Cerebellar nuclear complex (tissue), 1 donor: ENCODE data around the gene C1GALT1.
"Not testable (repeated sequence)": the region's sequence is repeated elsewhere in the genome, so short reads cannot be mapped to it uniquely, and the experiment has no call there.

Experiments used
- DNase-seq, 2 experiments: peaks; one replicate each; lab custom pipeline; 2025; lab: John Stamatoyannopoulos, UW

C1GALT1 gene

DNA sequence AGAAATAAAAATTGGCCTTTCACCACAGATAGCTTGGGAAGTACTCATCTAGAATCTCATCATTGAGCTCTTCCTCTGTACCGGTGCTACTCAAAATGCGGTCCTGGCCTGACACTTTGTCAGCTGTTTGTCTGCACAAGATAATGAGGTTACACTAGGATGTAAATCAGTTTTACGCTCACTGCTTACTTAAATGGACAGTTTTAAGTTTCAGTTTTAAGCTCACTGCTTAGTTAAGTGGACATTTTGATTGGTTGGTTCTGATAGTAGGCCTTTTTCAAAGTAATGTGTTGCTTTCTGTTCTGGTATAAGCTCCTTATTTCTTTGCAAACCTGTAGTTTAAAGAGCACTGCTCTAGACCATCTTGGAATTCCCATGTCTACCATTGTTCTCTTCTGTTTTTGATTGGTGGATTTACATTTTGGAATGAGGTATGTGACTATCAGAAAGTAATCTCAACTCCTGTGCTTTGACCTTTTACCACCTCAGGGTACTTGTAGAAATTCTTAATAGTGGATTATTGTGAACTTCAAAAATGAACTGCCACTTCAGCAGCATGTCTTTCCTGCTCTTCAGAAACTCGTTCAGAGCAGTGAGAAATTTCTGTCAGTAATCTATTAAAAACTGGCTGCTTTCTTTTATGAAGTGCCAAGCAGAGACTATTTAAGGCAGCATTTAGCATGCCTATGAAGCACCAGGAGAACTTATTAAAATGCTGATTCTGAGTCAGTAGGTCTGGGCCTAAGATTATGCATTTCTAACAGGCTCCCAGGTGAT lies 55.0 kb downstream of the C1GALT1 start:
- DNase-seq: no peak

DNA sequence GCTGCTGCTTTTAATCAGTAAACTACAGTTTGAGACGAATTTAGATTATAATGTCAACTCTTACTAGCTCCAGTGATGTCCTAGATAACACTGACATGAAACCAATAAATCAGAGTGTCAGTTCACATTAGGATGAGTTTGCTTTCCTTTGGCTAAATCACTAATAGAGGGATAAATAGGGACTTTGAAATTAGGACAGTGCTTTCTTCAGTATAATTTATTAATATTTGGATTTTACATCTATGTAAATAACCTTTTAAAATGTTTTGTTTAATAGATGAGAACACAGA lies 55.6 kb downstream of the C1GALT1 start:
- DNase-seq: no peak

DNA sequence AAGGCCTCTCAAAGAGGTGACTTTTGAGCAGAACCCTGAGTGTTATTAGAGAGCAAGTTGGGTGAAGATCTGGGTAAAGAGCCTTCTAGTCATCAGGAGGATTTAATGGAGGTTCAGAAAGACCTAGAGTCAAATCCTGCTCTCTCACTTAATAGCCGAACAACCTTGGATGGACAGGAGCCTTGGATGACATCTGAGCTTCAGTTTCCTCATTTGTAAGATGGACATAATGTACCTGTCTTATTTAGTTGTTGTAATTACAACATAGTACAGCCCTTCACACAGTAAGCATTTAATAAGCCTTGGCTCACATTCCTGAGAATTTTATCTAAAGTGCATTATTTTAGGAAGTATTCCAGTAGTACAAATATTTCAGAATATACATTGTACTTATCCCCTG lies 57.0 kb downstream of the C1GALT1 start:
- no peak for DNase-seq

DNA sequence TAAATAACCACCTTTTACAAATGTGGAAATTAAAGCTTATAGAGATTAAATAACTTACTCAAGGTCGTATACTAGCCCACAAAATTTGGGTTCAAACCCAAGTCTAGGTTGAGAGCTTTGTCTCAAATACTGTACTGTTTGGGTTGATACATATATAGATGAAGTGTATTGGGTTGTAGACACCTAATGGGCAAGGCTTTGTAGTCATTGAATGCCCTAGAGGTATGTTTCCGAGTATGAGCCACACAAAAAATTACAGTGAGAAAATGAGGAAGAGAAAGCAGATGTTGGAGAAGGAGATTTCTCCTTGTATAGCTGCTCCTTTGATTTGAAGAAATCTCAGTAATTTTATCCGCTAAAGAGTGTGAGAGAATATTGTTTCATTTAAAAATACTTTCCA lies 60.6 kb downstream of the C1GALT1 start:
- DNase-seq: no peak

DNA sequence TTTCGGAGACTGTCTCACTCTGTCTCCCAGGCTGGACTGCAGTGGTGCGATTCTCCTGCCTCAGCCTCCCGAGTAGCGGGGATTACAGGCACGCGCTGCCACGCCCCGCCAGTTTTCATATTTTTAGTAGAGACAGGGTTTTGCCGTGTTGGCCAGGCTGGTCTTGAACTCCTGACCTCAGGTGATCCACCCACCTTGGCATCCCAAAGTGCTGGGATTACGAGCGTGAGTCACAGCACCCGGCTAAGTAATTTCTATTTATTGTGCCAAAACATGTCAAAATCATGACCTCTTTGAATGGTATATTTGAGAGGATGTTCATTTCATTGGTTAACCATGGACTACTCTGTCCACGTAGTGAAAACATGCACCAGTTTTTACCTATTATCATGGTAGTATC lies 62.9 kb downstream of the C1GALT1 start:
- not testable (repeated sequence) for DNase-seq

DNA sequence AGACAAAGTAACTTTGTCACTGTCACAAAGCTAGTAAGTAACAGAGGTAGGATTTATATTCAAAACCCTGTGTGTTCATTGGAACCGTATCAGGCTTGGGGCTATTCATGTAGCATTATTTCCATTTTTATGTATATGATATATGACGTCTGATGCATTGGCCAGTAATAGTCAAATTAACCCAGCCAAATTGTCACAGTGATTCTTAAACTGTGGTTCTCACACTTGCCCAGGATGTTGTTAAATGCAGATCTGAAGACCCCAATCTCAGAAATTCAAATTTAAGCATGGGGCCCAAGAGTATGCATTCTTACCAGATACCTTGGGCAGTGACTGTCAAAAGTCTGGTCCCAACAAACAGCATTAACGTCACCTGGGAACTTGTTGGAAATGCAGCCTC lies 63.9 kb downstream of the C1GALT1 start:
- no peak for DNase-seq

DNA sequence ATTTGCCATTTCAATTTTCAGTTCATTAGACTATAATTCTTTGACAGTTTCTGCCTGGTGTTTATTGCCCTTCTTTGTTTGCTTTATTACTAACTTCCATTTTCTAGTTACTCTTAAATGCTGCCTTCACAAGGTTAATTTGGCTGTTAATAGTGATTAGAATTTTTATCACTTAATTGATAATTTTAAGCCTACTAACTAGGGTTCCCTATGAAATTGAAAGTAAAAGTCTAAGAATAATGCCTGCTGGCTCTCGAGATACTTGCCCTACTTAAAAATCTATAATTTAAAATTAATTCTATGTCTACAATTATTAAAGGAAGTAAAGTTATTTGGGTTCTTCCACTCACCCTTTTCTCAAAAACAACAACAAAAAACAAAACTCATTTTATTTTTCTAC lies 65.3 kb downstream of the C1GALT1 start:
- DNase-seq: no peak

DNA sequence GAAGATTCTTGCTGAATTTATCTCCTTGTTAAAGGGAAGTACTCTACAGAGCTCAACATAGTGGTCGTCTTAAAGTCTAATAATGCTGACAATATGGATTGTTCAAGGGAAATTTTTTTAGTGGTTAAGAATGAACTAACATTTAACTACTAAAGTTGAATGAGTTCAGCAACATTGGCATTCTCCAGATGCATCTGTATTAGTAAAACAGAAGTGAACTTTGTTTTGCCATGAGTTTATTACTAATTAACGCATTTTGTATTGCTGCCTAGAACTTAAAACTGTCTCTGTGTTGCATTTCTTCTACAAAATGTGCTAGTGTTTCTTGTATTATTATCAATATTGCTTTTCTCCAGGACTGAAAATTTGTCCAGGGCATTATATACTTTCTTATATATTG lies 67.5 kb downstream of the C1GALT1 start:
- no peak for DNase-seq

DNA sequence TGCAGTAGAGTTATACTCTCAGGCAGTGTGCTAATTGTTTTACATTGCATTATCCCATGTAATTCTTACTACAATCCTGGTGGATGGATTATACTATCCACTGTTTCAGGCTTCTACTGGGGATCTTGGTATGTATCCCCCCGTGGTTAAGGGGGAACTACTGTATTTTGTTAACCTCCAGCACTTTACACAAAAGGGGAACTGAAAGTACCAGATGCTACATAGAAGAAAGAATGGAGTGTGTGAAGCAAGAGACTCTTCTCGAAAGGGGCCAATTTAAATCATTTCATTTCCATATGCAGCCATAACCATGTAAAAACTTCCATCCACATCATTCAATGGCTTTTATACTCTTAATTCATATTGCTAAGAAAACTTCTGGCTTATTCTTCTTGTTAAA lies 69.4 kb downstream of the C1GALT1 start:
- no peak for DNase-seq

DNA sequence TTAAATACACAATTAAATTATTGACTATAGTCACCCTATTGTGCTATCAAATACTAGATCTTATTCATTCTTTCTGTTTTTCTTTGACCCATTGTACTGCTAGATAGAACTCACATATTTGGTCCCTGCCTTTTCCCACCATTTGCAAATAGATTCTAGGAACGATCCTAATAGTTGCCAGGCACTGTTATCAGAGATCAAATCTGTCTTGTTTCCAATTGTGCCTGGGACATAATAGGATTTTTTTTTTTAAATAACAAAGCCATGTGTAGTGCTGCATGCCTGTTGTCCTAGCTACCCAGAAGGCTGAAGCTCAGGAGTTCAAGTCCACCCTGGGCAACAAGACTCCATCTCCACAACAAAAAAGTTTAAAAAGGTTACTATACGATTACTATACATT lies 72.0 kb downstream of the C1GALT1 start:
- DNase-seq: no peak

DNA sequence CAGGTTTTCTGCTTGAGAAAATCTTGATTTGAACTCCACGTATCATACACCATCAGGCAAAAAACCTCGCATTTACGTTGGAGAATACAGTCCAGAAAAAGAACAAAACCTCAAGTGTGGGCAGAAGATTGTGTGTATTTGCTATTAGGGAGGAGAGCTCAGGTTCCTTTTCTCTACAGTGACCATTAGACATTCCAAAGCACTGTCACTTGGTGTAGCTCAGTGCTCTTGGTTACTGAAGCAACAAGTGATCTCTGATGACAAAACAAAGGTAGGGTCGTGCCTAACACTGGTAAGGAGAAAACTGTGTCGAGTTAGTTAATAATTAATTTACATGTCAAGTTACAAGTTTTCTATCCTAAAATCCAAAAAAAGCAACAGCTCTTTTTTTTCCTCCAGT lies 72.6 kb downstream of the C1GALT1 start:
- DNase-seq: no peak

DNA sequence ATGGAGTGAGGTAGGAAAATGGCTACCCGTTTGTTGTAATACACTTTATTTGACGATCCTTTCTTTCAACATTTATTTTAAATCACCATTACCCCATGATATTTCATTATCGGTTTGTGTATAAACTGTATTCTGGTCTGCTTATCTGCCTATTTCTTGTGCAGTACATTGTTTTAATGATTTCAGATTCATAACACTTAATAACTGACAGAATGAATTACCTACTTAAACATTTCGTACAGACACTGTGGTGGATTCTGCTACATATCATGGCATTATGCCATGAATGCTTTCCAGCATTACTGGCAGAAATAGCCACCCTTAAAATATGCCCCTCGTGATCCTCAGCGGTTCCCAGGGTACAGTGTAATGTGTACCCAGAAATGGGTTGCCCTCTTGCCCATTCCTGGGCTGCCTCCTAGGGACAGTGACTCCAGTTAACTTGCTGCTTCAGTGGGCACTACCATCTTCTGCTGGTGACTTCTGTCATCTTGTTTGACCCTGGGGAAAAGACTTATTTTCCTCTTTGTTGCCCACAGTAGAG lies 74.5 kb downstream of the C1GALT1 start:
- no peak for DNase-seq

DNA sequence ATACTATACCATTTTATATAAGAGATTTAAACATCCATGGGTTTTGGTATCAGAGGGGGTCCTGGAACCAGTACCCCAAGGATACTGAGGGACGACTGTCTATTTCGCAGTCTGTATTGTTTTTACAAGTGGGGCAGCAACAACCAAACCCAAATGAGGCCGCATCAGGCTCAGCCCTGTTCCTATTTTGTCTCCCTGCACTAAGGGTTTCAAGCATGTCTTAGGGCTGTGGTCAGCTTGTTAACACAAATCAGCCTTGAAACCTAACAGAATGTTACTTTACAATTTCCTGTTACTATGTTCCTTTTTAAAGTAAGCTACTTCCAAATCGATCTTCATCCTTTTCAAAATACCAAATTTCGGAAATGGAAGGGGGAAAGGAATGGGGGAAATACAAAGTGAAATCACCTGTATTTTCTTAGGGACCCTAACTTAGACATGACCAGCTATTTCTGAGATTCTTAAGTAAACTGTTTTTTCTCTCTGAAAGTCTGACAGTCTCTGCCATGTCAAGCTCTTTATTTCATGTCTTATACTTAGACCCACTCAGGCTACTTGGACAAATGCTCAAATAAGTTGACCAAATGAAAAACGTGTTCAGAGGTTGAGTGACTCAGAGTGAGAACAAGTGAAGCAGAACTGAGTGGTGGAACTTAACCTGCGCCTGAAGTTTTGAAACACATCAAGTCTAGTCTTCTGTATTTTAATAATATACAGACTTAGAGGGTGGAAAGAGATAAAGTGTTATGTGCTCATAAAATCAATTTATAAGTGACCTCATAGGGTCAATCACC lies 75.8 kb downstream of the C1GALT1 start:
- DNase-seq: no peak

DNA sequence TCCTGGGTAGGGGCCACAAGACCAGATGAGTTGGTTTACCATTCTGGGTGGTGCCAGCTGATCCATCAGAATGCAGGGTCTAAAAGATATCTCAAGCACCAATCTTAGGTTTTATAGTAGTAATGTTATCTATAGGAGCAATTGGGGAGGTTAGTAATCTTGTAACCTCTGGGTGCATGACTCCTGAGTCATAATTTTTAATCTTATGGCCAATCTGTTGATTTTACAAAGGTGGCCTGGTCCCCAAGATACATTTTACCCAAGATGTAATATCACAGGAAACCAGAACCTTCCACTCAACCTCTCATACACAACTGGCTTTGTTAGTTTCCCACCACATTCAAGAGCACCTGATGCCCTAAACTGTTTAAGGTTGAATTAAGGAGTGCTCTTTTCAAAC lies 79.5 kb downstream of the C1GALT1 start:
- no peak for DNase-seq

DNA sequence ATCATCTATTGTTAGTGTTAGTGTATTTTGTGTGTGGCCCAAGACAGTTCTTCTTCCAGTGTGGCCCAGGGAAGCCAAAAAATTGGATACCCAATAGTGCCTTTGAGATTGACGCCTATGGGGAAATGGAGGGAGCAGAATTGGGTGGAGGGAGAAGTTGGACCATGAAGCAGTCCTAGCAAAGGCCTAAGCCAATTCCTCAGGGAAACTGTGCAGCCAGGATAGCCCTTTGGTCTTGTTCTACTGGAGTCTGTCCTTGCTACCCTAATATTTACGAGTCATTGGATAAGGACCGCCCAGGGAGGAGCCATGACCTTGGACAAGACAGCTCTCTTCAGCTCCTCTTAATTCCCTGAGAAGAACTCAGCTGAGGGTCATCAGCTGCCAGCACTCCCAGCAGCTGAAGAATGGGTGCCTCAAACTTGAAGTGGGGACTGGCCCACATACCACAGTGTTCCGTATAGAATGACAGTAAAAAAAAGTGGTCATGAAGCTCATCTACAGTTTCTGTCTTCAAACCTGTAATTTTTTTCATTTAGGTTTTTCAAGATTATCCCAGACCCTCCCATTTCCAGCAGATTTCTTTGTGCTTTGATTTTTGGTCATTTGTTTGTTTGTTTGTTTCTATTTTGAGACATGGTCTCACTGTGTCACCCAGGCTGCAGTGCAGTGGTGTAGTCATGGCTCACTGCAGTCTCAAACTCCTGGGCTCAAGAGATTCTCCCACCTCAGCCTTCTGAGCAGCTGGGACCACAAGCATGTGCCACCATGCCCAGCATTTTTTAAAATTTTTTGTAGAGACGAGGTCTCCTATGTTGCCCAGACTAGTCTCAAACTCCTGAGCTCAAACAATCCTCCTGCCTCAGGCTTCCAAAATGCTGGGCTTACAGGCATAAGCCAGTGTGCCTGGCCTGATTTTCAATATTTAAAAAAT lies 81.2 kb downstream of the C1GALT1 start:
- DNase-seq: no peak

DNA sequence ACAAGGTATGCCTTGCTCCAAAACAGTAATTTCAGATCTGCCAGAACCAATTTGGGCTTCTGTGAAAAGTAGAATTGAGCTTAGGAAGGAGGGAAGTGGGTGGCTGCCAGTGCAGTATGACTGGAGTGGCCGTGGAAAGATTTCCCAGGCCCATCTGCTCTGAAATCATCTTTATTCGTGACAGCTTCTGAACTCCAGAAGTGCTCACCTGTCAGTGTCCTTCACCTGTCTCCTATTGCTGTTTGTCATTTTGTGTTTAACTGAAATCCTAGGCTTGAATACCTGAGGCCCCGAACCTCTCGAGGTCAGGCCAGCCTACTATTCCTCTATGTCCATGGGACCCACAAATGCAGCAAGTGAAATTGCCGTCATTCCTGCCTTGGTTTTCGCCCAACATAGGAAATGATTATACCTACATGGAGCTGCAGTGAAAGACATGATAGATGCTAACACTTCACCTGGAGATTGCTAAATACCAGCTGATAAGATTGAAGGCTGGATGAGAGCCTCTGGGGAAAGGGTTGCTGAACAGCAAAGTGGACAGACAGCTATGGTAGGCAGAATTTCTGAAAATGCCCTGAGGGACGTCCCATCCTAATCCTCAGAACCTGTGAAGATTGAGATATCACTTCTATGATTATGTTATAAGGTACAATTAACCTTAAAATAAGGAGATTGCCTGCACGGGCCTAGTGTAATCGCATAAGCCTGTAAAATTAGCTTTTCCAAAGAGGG lies 82.1 kb downstream of the C1GALT1 start:
- no peak for DNase-seq

DNA sequence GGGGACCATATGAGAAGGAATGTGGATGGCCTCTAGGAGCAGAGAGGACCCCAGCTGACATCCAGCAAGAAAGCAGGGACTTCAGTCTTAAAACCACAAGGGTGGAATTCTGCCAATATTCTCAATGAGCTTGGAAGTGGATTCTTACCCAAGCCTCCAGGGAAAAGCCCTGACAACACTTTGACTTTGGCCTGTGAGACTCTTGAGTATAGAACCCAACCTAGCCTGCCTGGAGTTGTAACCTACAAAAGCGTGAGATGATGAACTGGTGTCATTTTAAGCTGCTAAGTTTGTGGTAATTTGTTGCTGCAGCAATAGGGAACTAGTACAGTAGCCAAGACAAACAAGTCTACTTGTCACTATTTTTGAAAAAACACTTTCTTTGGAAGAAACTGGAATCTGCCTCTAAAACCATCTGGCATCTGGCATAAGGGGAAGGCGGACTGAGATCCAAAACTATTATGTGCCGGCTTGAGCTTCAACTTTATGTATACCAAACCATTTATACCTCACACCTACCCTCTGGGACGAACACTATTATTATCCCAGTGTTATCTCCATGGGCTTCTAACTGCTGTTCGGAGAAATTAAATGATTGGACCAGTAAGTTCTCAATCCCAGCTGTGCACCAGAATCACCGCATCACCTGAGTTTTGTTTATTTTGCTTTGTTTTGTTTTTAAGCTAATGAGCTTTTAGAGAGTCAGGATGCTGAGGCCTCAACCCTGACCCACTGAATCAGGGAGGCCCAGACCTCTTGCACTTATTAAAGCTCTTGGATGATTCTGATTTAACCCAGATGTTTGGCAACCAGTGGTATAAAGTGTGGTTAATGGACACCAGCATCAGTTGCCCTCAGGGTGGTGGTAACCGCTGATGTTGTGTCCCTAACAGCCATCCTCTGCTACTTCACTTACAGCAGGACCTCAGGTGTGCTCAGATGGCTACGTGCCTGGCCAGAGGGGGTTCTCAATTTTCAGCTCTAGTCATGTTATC lies 83.0 kb downstream of the C1GALT1 start:
- DNase-seq: no peak

DNA sequence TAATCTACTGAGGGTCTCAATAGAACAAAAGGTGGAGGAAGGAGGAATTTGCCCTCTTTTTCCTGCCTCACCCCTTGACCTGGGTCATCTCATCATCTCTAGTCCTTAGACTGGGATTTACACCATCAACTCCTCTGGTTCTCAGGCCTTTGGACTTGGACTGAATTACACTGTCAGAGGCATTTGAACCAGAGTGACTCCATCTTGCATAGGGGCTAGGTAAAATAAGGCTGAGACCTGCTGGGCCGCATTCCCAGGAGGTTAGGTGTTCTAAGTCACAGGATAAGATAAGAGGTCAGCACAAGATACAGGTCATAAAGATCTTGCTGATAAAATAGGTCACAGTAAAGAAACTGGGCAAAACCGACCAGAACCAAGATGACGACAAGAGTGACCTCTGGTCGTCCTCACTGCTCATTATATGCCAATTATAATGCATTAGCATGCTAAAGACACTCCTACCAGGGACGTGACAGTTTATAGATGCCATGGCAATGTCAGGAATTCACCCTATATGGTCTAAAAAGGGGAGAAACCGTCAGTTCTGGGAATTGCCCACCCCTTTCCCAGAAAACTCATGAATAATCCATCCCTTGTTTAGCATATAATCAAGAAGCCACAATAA lies 84.0 kb downstream of the C1GALT1 start:
- no peak for DNase-seq

DNA sequence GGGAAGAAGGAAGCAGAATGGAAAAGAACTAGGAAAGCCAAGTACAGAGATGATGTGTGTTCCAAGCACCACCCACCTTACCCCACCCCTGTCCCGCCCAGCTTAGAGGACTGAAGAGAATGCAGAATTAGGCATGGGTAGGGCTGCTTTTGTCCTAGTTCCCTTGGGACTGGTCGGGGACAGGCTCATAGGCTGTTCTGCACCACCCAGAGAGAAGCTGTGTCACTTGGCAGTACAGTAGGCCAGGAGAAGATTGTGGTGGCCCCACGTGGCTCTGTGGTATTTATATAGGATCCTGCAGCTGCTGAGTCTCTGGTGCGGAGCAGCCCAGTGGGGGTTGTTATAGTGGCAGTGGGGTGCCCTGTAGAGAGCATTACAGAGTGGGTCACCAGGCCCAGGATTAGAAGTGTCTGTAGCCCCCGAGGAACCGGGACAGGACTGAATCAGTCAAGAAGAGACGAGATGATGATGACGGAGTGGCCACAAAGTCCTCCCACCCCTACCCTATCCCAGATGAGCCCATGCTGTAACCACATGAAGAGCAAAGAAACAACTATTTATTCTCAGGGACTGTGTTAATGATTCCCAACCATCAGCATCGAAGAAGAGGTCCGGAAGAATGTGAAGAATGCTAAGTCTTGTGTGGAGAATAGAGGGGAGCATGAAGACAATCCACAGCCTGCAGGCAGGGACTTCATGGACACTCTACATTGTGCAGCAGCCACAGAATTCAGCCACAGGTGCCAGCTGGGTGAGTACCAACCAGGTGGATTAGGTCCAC lies 88.9 kb downstream of the C1GALT1 start:
- no peak for DNase-seq
